GM19025 (cell line): Measurements from ENCODE around the gene INSR.

Source experiments
- ATAC-seq: cut with Tn5 transposase; IDR thresholded peaks from one replicate; pipeline ENCODE4 v1.9.1; 2021; ENCODE audit warnings: mild to moderate bottlenecking, low read depth, moderate library complexity; ENCODE audit not compliant: unreplicated experiment

Gene INSR

GRCh38 chr19:7063764-7064418 lies 230.3 kb downstream of the INSR start:
- ATAC-seq = no peak

- ATAC-seq = no peak
Measured at GRCh38 chr19:7063339-7063738, 230.9 kb downstream of the INSR start.
